Measurements from ENCODE around the gene PTPRM.
A peak's percentile ranks its signal among the peaks of the same experiment; 100 is the strongest.

Gene PTPRM

GRCh38 chr18:8117006-8117371 is 549.9 kb downstream of the PTPRM start:
- DNase-seq (ENCODE audit: low spot score) = no peak

GRCh38 chr18:8121101-8121500 is 554.0 kb downstream of the PTPRM start:
- no peak for DNase-seq (ENCODE audit: low spot score)

- peak; percentile 5 for DNase-seq (ENCODE audit: low spot score)
Observed at GRCh38 chr18:8121942-8122480, 554.9 kb downstream of the PTPRM start.

- no peak for DNase-seq (ENCODE audit: low spot score)
Observed at GRCh38 chr18:8124232-8125146, 557.4 kb downstream of the PTPRM start.

- no peak for DNase-seq (ENCODE audit: low spot score)
Observed at GRCh38 chr18:8130096-8130495, 563.0 kb downstream of the PTPRM start.

- DNase-seq (ENCODE audit: low spot score) = no peak
Observed at GRCh38 chr18:8133032-8133431, 565.9 kb downstream of the PTPRM start.

GRCh38 chr18:8133888-8134287 is 566.8 kb downstream of the PTPRM start:
- no peak for DNase-seq (ENCODE audit: low spot score)

GRCh38 chr18:8139127-8139527 is 572.0 kb downstream of the PTPRM start:
- DNase-seq (ENCODE audit: low spot score) = no peak

GRCh38 chr18:8139891-8140406 is 572.8 kb downstream of the PTPRM start:
- no peak for DNase-seq (ENCODE audit: low spot score)

- no peak for DNase-seq (ENCODE audit: low spot score)
Observed at GRCh38 chr18:8140841-8141501, 573.9 kb downstream of the PTPRM start.

- no peak for DNase-seq (ENCODE audit: low spot score)
Observed at GRCh38 chr18:8142131-8142711, 575.1 kb downstream of the PTPRM start.

GRCh38 chr18:8142932-8143331 is 575.8 kb downstream of the PTPRM start:
- DNase-seq (ENCODE audit: low spot score) = no peak

- DNase-seq (ENCODE audit: low spot score) = no peak
Observed at GRCh38 chr18:8151181-8151580, 584.1 kb downstream of the PTPRM start.

GRCh38 chr18:8153887-8154583 is 586.9 kb downstream of the PTPRM start:
- peak; percentile 36 for DNase-seq (ENCODE audit: low spot score)

GRCh38 chr18:8162802-8163201 is 595.7 kb downstream of the PTPRM start:
- DNase-seq (ENCODE audit: low spot score) = no peak

GRCh38 chr18:8163286-8163959 is 596.3 kb downstream of the PTPRM start:
- no peak for DNase-seq (ENCODE audit: low spot score)

- DNase-seq (ENCODE audit: low spot score) = no peak
Observed at GRCh38 chr18:8165095-8165494, 598.0 kb downstream of the PTPRM start.

GRCh38 chr18:8167026-8167425 is 599.9 kb downstream of the PTPRM start:
- no peak for DNase-seq (ENCODE audit: low spot score)

- DNase-seq (ENCODE audit: low spot score) = no peak
Observed at GRCh38 chr18:8167673-8168072, 600.6 kb downstream of the PTPRM start.

GRCh38 chr18:8169722-8170121 is 602.6 kb downstream of the PTPRM start:
- DNase-seq (ENCODE audit: low spot score) = no peak

- no peak for DNase-seq (ENCODE audit: low spot score)
Observed at GRCh38 chr18:8174771-8175170, 607.7 kb downstream of the PTPRM start.

Measured in hepatic stellate cell (primary cell).